OCI-LY7 (cell line): Measurements from ENCODE around the gene KCTD21.

Experiments
- EZH2phosphoT487 ChIP-seq: fragments of 200-600 bp; sonication (generic); IDR thresholded peaks from 2 replicates; pipeline ENCODE4 v1.6.1; 2018; ENCODE audit warnings: low read depth, borderline replicate concordance, mild to moderate bottlenecking, mixed run types, antibody characterized with exemption, low read length, moderate library complexity, mixed read lengths
- TF ChIP-seq, protein P1 (sequence below): fragments of 200-600 bp; sonication (generic); conservative IDR thresholded peaks from 2 replicates; pipeline ENCODE4 v1.5.1; 2014; ENCODE audit warnings: mild to moderate bottlenecking, antibody characterized with exemption, low read length, moderate library complexity, mixed read lengths

- TF ChIP-seq, protein P1, sequence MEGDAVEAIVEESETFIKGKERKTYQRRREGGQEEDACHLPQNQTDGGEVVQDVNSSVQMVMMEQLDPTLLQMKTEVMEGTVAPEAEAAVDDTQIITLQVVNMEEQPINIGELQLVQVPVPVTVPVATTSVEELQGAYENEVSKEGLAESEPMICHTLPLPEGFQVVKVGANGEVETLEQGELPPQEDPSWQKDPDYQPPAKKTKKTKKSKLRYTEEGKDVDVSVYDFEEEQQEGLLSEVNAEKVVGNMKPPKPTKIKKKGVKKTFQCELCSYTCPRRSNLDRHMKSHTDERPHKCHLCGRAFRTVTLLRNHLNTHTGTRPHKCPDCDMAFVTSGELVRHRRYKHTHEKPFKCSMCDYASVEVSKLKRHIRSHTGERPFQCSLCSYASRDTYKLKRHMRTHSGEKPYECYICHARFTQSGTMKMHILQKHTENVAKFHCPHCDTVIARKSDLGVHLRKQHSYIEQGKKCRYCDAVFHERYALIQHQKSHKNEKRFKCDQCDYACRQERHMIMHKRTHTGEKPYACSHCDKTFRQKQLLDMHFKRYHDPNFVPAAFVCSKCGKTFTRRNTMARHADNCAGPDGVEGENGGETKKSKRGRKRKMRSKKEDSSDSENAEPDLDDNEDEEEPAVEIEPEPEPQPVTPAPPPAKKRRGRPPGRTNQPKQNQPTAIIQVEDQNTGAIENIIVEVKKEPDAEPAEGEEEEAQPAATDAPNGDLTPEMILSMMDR = no peak
- no peak for TF ChIP-seq EZH2phosphoT487
Measured at GRCh38 chr11:78223320-78223954, 35.0 kb upstream of the KCTD21 start.
